NCI-H2171 treated with DMSO at 0.1 percent for 48 hours (cell line): ENCODE data around the gene MTUS2.

Source experiments
- DNase-seq: peaks from one replicate; lab custom pipeline; 2025; lab: John Stamatoyannopoulos, UW

MTUS2 gene

GRCh38 chr13:29452773-29453616 lies 632.9 kb downstream of the MTUS2 start:
- DNase-seq: no peak

GRCh38 chr13:29453617-29454011 lies 633.5 kb downstream of the MTUS2 start:
- no peak for DNase-seq

- no peak for DNase-seq
These were observed 634.9 kb downstream of the MTUS2 start for GRCh38 chr13:29454931-29455481.

- no peak for DNase-seq
These were observed 636.3 kb downstream of the MTUS2 start for GRCh38 chr13:29456419-29456818.

- no peak for DNase-seq
These were observed 637.2 kb downstream of the MTUS2 start for GRCh38 chr13:29457299-29457698.

GRCh38 chr13:29458419-29458818 lies 638.3 kb downstream of the MTUS2 start:
- DNase-seq: no peak

- DNase-seq: no peak
These were observed 639.7 kb downstream of the MTUS2 start for GRCh38 chr13:29459813-29460355.

GRCh38 chr13:29464105-29464679 lies 644.1 kb downstream of the MTUS2 start:
- no peak for DNase-seq

- DNase-seq: no peak
These were observed 645.7 kb downstream of the MTUS2 start for GRCh38 chr13:29465741-29466293.

GRCh38 chr13:29471551-29471950 lies 651.4 kb downstream of the MTUS2 start:
- no peak for DNase-seq

GRCh38 chr13:29472332-29472961 lies 652.3 kb downstream of the MTUS2 start:
- DNase-seq: peak; percentile 20

- DNase-seq: no peak
These were observed 653.0 kb downstream of the MTUS2 start for GRCh38 chr13:29473166-29473565.

- DNase-seq: no peak
These were observed 654.9 kb downstream of the MTUS2 start for GRCh38 chr13:29474991-29475390.

GRCh38 chr13:29476046-29476445 lies 655.9 kb downstream of the MTUS2 start:
- no peak for DNase-seq

- no peak for DNase-seq
These were observed 659.8 kb downstream of the MTUS2 start for GRCh38 chr13:29479716-29480492.

- DNase-seq: no peak
These were observed 660.9 kb downstream of the MTUS2 start for GRCh38 chr13:29480893-29481525.

- DNase-seq: no peak
These were observed 661.5 kb downstream of the MTUS2 start for GRCh38 chr13:29481603-29482002.

- no peak for DNase-seq
These were observed 662.4 kb downstream of the MTUS2 start for GRCh38 chr13:29482504-29482903.

GRCh38 chr13:29483211-29483610 lies 663.1 kb downstream of the MTUS2 start:
- DNase-seq: no peak

GRCh38 chr13:29483623-29484022 lies 663.5 kb downstream of the MTUS2 start:
- DNase-seq: no peak

GRCh38 chr13:29484236-29484635 lies 664.1 kb downstream of the MTUS2 start:
- peak; percentile 3 for DNase-seq
